ENCODE results near the gene ZSWIM4.

DNA sequence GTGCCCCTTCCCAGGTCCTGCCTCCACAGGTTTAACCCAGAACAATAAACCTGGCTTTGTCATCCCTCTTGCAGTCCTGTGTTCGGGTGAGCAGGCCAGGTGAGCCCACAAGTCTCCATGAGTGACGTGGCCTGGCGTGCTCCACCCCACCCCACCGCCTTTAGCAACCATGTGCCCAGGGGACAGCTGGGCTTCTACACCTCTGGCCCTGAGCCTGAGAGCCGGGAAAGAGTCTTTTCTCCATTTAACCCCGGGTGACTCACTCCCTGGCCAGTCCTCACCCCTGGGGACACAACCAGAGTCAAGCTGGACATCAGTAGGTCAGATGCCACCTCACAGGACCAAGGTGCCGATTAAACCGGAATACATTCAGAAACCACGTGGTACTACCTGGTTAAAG, 16.8 kb upstream of the ZSWIM4 start:
- no peak for TF ChIP-seq POLR2AphosphoS5 (IDR thresholded peaks at IDR 0.05; ENCODE audit: low read depth, low read length)
- TF ChIP-seq SIN3A (IDR thresholded peaks at IDR 0.05; ENCODE audit: borderline replicate concordance, insufficient read depth, low read length), result no peak
